ENCODE data around the gene ZNF740.

ZNF740 gene

GRCh38 chr12:53210843-53211242 lies 30.3 kb downstream of the ZNF740 start:
- TF ChIP-seq ZFX (IDR thresholded peaks at IDR 0.05) (no peak), CTCF (conservative IDR thresholded peaks at IDR 0.05) (no peak)

GRCh38 chr12:53211476-53212381 lies 31.2 kb downstream of the ZNF740 start:
- TF ChIP-seq ZFX (IDR thresholded peaks at IDR 0.05), result no peak
- no peak; the same call in none of the 2 replicates for TF ChIP-seq CTCF (conservative IDR thresholded peaks at IDR 0.05)
- no peak overlapping the region for H3K27ac ChIP-seq

More at GRCh38 chr12:53210843-53211242, 30.3 kb downstream of the ZNF740 start:
- no peak overlapping the region for H3K27ac ChIP-seq

- no peak overlapping the region for H3K27ac ChIP-seq
- no peak for TF ChIP-seq CTCF (conservative IDR thresholded peaks at IDR 0.05)
- TF ChIP-seq ZFX (IDR thresholded peaks at IDR 0.05), result no peak
Measured at GRCh38 chr12:53212931-53213330, 32.4 kb downstream of the ZNF740 start.

- no peak overlapping the region for H3K27ac ChIP-seq
- TF ChIP-seq ZFX (IDR thresholded peaks at IDR 0.05) (no peak), CTCF (conservative IDR thresholded peaks at IDR 0.05) (peak; percentile 98)
Measured at GRCh38 chr12:53213348-53213747, 32.8 kb downstream of the ZNF740 start.

GRCh38 chr12:53214221-53214620 lies 33.7 kb downstream of the ZNF740 start:
- H3K27ac ChIP-seq, result no peak overlapping the region
- TF ChIP-seq CTCF (conservative IDR thresholded peaks at IDR 0.05) (no peak), ZFX (IDR thresholded peaks at IDR 0.05) (no peak)

- TF ChIP-seq CTCF (conservative IDR thresholded peaks at IDR 0.05), result no peak
- no peak for TF ChIP-seq ZFX (IDR thresholded peaks at IDR 0.05)
- no peak overlapping the region for H3K27ac ChIP-seq
Measured at GRCh38 chr12:53214687-53215455, 34.3 kb downstream of the ZNF740 start.

- TF ChIP-seq CTCF (conservative IDR thresholded peaks at IDR 0.05) (no peak), ZFX (IDR thresholded peaks at IDR 0.05) (no peak)
- no peak overlapping the region for H3K27ac ChIP-seq
Measured at GRCh38 chr12:53215497-53215896, 35.0 kb downstream of the ZNF740 start.

All from C4-2B (cell line).